Astrocyte of the cerebellum (primary cell): ENCODE measurements around the gene NDUFAF2.

Experiments used
- DNase-seq: peaks from one replicate; pipeline ENCODE4 v3.0.0-alpha.2; 2011; ENCODE audit warnings: low read depth
- H3K4me3 ChIP-seq: 2 replicates; pipeline ENCODE4 v1.5.1; 2011; ENCODE audit warnings: mild to moderate bottlenecking, low read depth, low read length, moderate library complexity
- CTCF ChIP-seq: IDR thresholded peaks from 2 replicates; pipeline ENCODE4 v1.5.1; 2012; ENCODE audit warnings: low read length, low read depth, moderate library complexity, mild to moderate bottlenecking; ENCODE audit errors: missing control alignments
- in situ Hi-C: cut with HindIII; loops from 2 replicates; pipeline ENCODE4 v1.10.0; 2017; ENCODE audit warnings: low sequenced_read_pairs

Gene NDUFAF2

GRCh38 chr5:61139094-61139873 is 194.3 kb downstream of the NDUFAF2 start:
- in situ Hi-C loops = no loop called here
- TF ChIP-seq CTCF = peak; percentile 40
- no peak overlapping the region for H3K4me3 ChIP-seq
- no peak for DNase-seq

GRCh38 chr5:61139931-61140330 is 194.9 kb downstream of the NDUFAF2 start:
- TF ChIP-seq CTCF = no peak
- in situ Hi-C loops = no loop called here
- H3K4me3 ChIP-seq = no peak overlapping the region
- no peak for DNase-seq

GRCh38 chr5:61141801-61142200 is 196.8 kb downstream of the NDUFAF2 start:
- no peak for TF ChIP-seq CTCF
- H3K4me3 ChIP-seq = no peak overlapping the region
- in situ Hi-C loops = no loop called here
- DNase-seq = no peak

- no peak for DNase-seq
- no peak overlapping the region for H3K4me3 ChIP-seq
- in situ Hi-C loops = no loop called here
- no peak for TF ChIP-seq CTCF
These were observed 197.4 kb downstream of the NDUFAF2 start for GRCh38 chr5:61142391-61142790.

GRCh38 chr5:61142811-61143210 is 197.8 kb downstream of the NDUFAF2 start:
- DNase-seq = no peak
- in situ Hi-C loops = no loop called here
- no peak for TF ChIP-seq CTCF
- H3K4me3 ChIP-seq = no peak overlapping the region

GRCh38 chr5:61148515-61148914 is 203.5 kb downstream of the NDUFAF2 start:
- no peak overlapping the region for H3K4me3 ChIP-seq
- in situ Hi-C loops = no loop called here
- no peak for TF ChIP-seq CTCF
- no peak for DNase-seq

GRCh38 chr5:61151893-61152292 is 206.9 kb downstream of the NDUFAF2 start:
- in situ Hi-C loops = no loop called here
- no peak overlapping the region for H3K4me3 ChIP-seq
- no peak for DNase-seq
- no peak for TF ChIP-seq CTCF
